Aorta (tissue), 5 donors: ENCODE data around the gene ZBTB38. TPM values are rescaled to one million over a fixed set of nuclear protein-coding genes. Genes with fewer than 3 reads are reported as not detected.

Experiments used
- ATAC-seq: fragments of 200-7000 bp; cut with Tn5 transposase; one replicate; pipeline ENCODE4 v1.9.1; 2022; ENCODE audit warnings: moderate library complexity; ENCODE audit not compliant: low FRiP score
- DNase-seq, 2 donors: peaks; one replicate each; pipeline ENCODE4 v3.0.0-alpha.2; 2020
- H3K27ac ChIP-seq, 2 donors: one replicate each; pipeline ENCODE4 v1.5.1; 2013; ENCODE audit warnings: low read length in 2 of 2, mild to moderate bottlenecking in 2 of 2, moderate library complexity in 2 of 2, control low read depth in 1 of 2, inconsistent platforms in 1 of 2, low read depth in 1 of 2
- H3K27me3 ChIP-seq, 2 donors: one replicate each; pipeline ENCODE4 v1.6.1; 2013; ENCODE audit warnings: control low read depth in 1 of 2, low read length in 1 of 2, mild to moderate bottlenecking in 1 of 2, moderate library complexity in 1 of 2; ENCODE audit not compliant: insufficient read depth in 2 of 2, control insufficient read depth in 1 of 2
- H3K36me3 ChIP-seq, 2 donors: one replicate each; pipeline ENCODE4 v1.6.1; 2013; ENCODE audit warnings: control low read depth in 1 of 2, low read length in 1 of 2, mild to moderate bottlenecking in 1 of 2; ENCODE audit not compliant: insufficient read depth in 2 of 2, control insufficient read depth in 1 of 2
- H3K4me1 ChIP-seq, 2 donors: one replicate each; pipeline ENCODE4 v1.6.1; 2013; ENCODE audit warnings: low read length in 2 of 2, control low read depth in 1 of 2, mild to moderate bottlenecking in 1 of 2, moderate library complexity in 1 of 2; ENCODE audit not compliant: insufficient read depth in 2 of 2, control insufficient read depth in 1 of 2
- H3K4me3 ChIP-seq, 2 donors: one replicate each; pipeline ENCODE4 v1.5.1; 2013; ENCODE audit warnings: low read length in 2 of 2, control low read depth in 1 of 2, mild to moderate bottlenecking in 1 of 2
- H3K9me3 ChIP-seq: one replicate; pipeline ENCODE4 v1.6.1; 2013; ENCODE audit warnings: mild to moderate bottlenecking, low read length; ENCODE audit not compliant: control insufficient read depth
- WGBS, 2 donors: extraction: QIAGEN DNeasy Blood & Tissue Kit; methylation state at CpG; one replicate each; pipeline ENCODE4 v1.1.7; 2013; 5-methylcytosine and 5-hydroxymethylcytosine counted together
- intact Hi-C, 2 donors: fragments of 100-400 bp; cut with DNase I; formaldehyde crosslinking; loops; one replicate each; pipeline versions ENCODE4 v1.14.2 to v1.15.0; 2022
- polyA plus RNA-seq, 2 donors: library from polyadenylated mRNA; stranded (reverse); fragments of 200-250 nt; gene quantifications; one replicate each; pipeline ENCODE4 v1.2.3, GENCODE V29; 2013
- total RNA-seq, 2 donors: library from RNA; stranded (reverse); fragmentation: NEBNext Ultra II Directional; extraction: Animal tissue kit (Norgen Biotek cat#: 25700); gene quantifications; one replicate each; pipeline ENCODE4 v1.2.1, GENCODE V29; 2021
- donor health status: healthy with polysubstance abuse.
- donor health status: Bipolar disorder and iron deficiency.
- donor health status: DM: no; HTN: no; CAD: no.
- donor health status: DM: no; HTN: no; CAD: no.
- donor health status: DM: yes; HTN: yes; CAD: no.

The ZBTB38 gene
- total and polyA plus RNA-seq, 4 donors = 21.2 to 139 (median 83.8) TPM

DNA sequence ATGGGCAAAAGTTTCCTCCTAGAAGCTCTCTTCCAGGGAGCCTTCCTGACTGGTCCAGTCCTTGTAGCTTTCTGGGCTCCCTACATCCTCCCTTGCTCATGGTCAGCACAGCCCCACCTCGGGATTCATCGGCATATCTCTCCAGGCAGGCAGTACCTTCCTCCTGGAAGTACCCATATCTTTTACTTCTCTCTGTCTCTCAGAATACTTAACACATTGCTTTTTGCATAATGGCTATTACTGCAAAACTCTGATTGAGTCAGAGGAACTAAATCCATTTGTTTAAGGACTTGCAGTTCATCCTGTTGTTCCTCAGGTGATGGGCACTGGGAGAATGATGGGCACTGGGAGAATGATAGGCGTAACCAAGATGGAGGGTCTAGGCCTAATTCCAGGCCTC is 13.8 kb upstream of the ZBTB38 start:
- Histone ChIP-seq H3K9me3 (no peaks in the 10 kb centered on the region), H3K4me3 (no peak overlapping the region), H3K27ac (no peak overlapping the region), H3K36me3 (no peaks in the 10 kb centered on the region), H3K27me3 (no peaks in the 10 kb centered on the region), H3K4me1 (no peaks in the 10 kb centered on the region)
- DNase-seq (no peak), ATAC-seq (no peak)
- intact Hi-C loops = no loop called here
- 97 to 100% methylated on average over 3 of the region's 3 CpGs for WGBS, 2 donors

DNA sequence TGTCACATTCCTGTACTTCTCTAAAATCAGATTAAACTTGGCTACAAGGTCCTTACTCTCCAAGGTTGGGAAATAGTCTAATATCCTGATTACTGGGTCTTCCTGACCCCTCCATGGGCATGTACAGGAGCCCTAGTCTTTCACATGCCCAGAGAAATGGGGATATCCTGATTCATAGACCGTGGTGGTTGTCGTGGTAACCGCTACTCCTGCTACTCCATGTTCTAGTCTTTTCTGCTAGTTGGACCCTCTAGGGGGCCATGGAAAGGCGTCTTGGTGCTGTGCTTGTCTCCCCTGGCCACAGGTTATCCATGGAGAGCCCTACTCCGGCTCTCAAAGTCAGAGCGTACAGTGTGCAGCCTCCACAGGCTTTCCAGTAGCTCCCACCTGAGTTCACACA is 13.1 kb upstream of the ZBTB38 start:
- DNase-seq = no peak
- WGBS, 2 donors = 86 to 87% methylated on average over 6 of the region's 6 CpGs
- no peaks in the 10 kb centered on the region for H3K36me3 ChIP-seq
- intact Hi-C loops = loop anchor here in 1 of 2 donors (5.0 kb wide), 1 partner anchor 43 kb away; no protein-coding TSS in a partner anchor
- H3K27me3 ChIP-seq = no peaks in the 10 kb centered on the region
- no peaks in the 10 kb centered on the region for H3K4me1 ChIP-seq
- no peak for ATAC-seq
- no peak overlapping the region for H3K27ac ChIP-seq
- H3K9me3 ChIP-seq = no peaks in the 10 kb centered on the region
- H3K4me3 ChIP-seq = no peak overlapping the region

- Histone ChIP-seq H3K9me3 (no peaks in the 10 kb centered on the region), H3K4me3 (no peak overlapping the region), H3K27me3 (no peaks in the 10 kb centered on the region), H3K4me1 (no peaks in the 10 kb centered on the region), H3K36me3 (no peaks in the 10 kb centered on the region), H3K27ac (no peak overlapping the region)
- no peak for DNase-seq
- intact Hi-C loops = loop anchor here in 1 of 2 donors (5.0 kb wide), 1 partner anchor 44 kb away; no protein-coding TSS in a partner anchor
- ATAC-seq = no peak
- 89 to 91% methylated on average over 4 of the region's 4 CpGs for WGBS, 2 donors
These were observed 12.3 kb upstream of the ZBTB38 start for GRCh38 chr3:141356046-141356445.

GRCh38 chr3:141360888-141361598 is 7.3 kb upstream of the ZBTB38 start:
- no peak overlapping the region for H3K4me3 ChIP-seq
- WGBS, 2 donors = 9 to 11% methylated on average over 6 of the region's 6 CpGs
- ATAC-seq (peak; percentile 90), DNase-seq (peak in 1 of 2 donors; percentile 49)
- peaks cover 0 to 4% of the 10 kb centered on the region in 2 donors for H3K4me1 ChIP-seq
- no peaks in the 10 kb centered on the region for H3K27me3 ChIP-seq
- no peaks in the 10 kb centered on the region for H3K36me3 ChIP-seq
- peak overlapping the region; percentile 59 to 73 for H3K27ac ChIP-seq
- no peaks in the 10 kb centered on the region for H3K9me3 ChIP-seq
- intact Hi-C loops = loop anchor here (2.0 to 5.0 kb wide), 3 partner anchors 49 to 92 kb away; no protein-coding TSS in a partner anchor

DNA sequence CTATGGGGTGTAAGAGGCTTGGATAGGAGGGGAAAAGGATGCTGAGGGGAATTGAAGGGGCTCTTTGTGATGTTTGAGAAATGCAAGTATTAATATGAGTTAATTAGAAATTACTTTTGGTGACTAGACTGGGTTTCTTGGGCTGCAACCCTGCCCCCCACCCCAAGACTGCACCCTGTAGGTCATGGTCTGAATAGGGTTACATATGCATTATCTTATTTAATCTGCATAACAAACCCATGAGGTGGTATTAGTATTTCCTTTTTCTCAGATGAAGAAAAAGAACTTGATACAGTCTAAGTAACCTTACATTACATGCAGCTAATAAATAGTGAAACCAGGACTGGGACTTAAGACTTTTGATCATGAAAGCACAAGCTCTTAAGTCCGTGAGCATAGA is 5.6 kb upstream of the ZBTB38 start:
- Histone ChIP-seq H3K27me3 (no peaks in the 10 kb centered on the region), H3K36me3 (no peaks in the 10 kb centered on the region), H3K4me3 (no peak overlapping the region), H3K4me1 (peaks cover 0 to 6% of the 10 kb centered on the region in 2 donors), H3K27ac (no peak overlapping the region), H3K9me3 (no peaks in the 10 kb centered on the region)
- ATAC-seq (no peak), DNase-seq (no peak)
- intact Hi-C loops = loop anchor here (5.0 kb wide), 2 partner anchors 50 kb away; no protein-coding TSS in a partner anchor
- 91 to 92% methylated on average over 1 of the region's 1 CpG for WGBS, 2 donors

- Histone ChIP-seq H3K4me3 (no peak overlapping the region), H3K27ac (no peak overlapping the region), H3K4me1 (peaks cover 0 to 6% of the 10 kb centered on the region in 2 donors), H3K9me3 (no peaks in the 10 kb centered on the region), H3K36me3 (no peaks in the 10 kb centered on the region), H3K27me3 (no peaks in the 10 kb centered on the region)
- no peak for ATAC-seq
- DNase-seq = no peak
- WGBS, 2 donors = 99 to 100% methylated on average over 1 of the region's 1 CpG
- intact Hi-C loops = loop anchor here in 1 of 2 donors (5.0 kb wide), 1 partner anchor 77 kb away; no protein-coding TSS in a partner anchor
These were observed 3.1 kb upstream of the ZBTB38 start for GRCh38 chr3:141365201-141365600.

DNA sequence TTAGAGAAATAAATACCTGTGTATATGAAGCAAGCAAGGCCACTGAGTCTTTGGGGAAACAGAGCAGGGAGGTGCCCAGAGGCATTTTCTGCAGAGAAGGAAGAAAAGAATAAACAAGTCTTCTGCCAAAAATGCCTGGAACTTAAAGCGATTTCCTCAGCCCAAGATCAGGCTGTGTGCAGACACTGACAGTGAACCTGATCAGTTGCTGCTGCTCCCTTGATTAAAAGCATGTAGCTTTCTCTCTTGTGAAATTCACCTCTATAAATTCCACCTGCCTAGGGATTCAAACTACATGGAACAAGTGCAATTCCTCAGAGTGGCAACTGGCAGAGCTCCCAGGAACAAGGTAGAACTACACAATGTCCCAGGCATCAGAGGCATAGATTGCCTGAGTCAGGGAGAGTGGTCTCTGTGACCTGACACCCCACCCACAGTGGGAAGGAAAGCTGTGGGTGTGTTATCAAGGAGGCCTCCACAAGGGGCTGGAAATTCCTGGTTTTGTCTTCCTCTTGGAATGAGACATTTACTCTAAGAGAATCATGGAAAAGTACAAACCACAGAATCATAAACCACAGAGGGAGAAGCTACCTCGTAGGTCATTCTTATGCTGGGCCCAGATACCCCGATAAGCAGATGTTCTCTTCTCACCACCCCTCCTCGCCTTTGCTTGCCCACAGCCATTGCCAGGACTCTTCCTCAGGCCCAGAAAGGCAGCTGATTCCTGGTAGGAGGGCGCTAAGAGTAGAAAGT is 1.8 kb upstream of the ZBTB38 start:
- Histone ChIP-seq H3K36me3 (no peaks in the 10 kb centered on the region), H3K27me3 (no peaks in the 10 kb centered on the region), H3K4me3 (no peak overlapping the region), H3K27ac (peak overlapping the region; percentile 88 to 92), H3K9me3 (no peaks in the 10 kb centered on the region), H3K4me1 (peaks cover 0 to 3% of the 10 kb centered on the region in 2 donors)
- ATAC-seq (no peak), DNase-seq (peak in 1 of 2 donors; percentile 44)
- 59 to 60% methylated on average over 5 of the region's 5 CpGs for WGBS, 2 donors
- intact Hi-C loops = loop anchor here in 1 of 2 donors (5.0 kb wide), 1 partner anchor 76 kb away; no protein-coding TSS in a partner anchor

DNA sequence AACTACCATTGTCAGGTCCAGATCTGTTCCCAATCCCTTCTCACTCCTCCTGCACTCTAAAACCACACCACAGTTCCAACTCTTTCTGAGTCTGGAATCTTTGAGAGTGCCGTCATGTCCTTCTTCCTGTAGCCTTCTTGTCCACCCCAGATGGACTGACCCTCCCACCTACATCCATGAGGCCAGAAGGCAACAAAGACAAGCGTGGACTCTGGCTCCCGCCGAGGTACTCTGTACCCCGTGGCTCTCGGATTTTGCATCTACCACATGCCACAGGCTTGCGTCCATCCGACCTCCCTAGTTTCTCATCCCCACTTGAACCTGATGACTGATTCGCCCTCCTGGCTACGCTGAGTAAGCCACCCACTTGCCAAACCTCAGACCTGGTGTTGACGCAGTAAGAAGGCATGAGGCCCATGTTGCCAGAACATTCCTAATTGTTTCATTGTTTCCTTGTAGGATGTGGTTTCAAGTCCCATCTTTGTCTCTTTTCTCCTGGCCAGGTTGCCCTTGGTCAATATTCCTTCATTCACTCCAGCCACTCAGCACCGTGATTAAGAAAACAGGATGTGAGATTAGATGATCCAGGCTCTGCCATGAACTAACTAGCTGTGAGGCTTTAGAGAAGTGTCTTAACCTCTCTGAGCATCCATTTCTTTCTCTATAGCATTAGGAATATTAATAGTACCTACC is 1.1 kb upstream of the ZBTB38 start:
- H3K27ac ChIP-seq = peak overlapping the region; percentile 92 to 95
- no peaks in the 10 kb centered on the region for H3K36me3 ChIP-seq
- DNase-seq (peak in 1 of 2 donors; percentile 61), ATAC-seq (no peak)
- no peaks in the 10 kb centered on the region for H3K9me3 ChIP-seq
- no peaks in the 10 kb centered on the region for H3K27me3 ChIP-seq
- 76 to 81% methylated on average over 12 of the region's 12 CpGs for WGBS, 2 donors
- peaks cover 0 to 1% of the 10 kb centered on the region in 2 donors for H3K4me1 ChIP-seq
- intact Hi-C loops = loop anchor here in 1 of 2 donors (5.0 kb wide), 1 partner anchor 75 kb away; no protein-coding TSS in a partner anchor
- no peak overlapping the region for H3K4me3 ChIP-seq
